Caco-2 (cell line): ENCODE data around the gene ARHGAP31. TPM values are rescaled to one million over a fixed set of nuclear protein-coding genes. Genes with fewer than 3 reads are reported as not detected.

ENCODE experiments used
- BruUV-seq: library from RNA; stranded (reverse); fragments of 400-500 nt; replicated peaks from 2 replicates; lab custom pipeline; 2021; lab: Mats Ljungman, UMichigan
- CTCF ChIA-PET: fragments of 300-600 bp; sonication (Branson Sonifier 250); formaldehyde crosslinking; loops from one replicate; lab custom pipeline; 2022; ENCODE audit warnings: antibody characterized with exemption; lab: Charles Lee
- POLR2A ChIA-PET: fragments of 300-600 bp; sonication (Branson Sonifier 250); formaldehyde crosslinking; loops from one replicate; lab custom pipeline; 2022; ENCODE audit warnings: antibody characterized with exemption; lab: Charles Lee
- DNase-seq, 2 experiments: peaks; one replicate each; pipeline versions ENCODE4 v3.0.0 to v3.0.0-alpha.2; 2020 to 2022
- H3K27me3 ChIP-seq: replicated peaks from 2 replicates; pipeline ENCODE4 v1.6.0; 2011; ENCODE audit warnings: low read length; ENCODE audit not compliant: control insufficient read depth, insufficient read depth
- H3K36me3 ChIP-seq: 2 replicates; pipeline ENCODE4 v1.5.1; 2011; ENCODE audit warnings: low read length; ENCODE audit not compliant: control insufficient read depth, insufficient read depth
- H3K4me1 ChIP-seq: fragments of 250-450 bp; sonication (Bioruptor Pico); 2 replicates; pipeline ENCODE4 v1.5.1; 2020; ENCODE audit warnings: mild to moderate bottlenecking
- H3K4me3 ChIP-seq: 2 replicates; pipeline ENCODE4 v1.5.1; 2011; ENCODE audit warnings: low read depth, mild to moderate bottlenecking, control low read depth, low read length
- H3K9me3 ChIP-seq: fragments of 250-450 bp; sonication (Bioruptor Pico); 2 replicates; pipeline ENCODE4 v1.5.1; 2020; ENCODE audit warnings: mild to moderate bottlenecking, moderate library complexity
- H3K27ac Mint-ChIP-seq: one replicate; pipeline ENCODE4 v1.8.0; 2022; ENCODE audit warnings: mixed read lengths; ENCODE audit not compliant: unreplicated experiment
- H3K27me3 Mint-ChIP-seq: one replicate; pipeline ENCODE4 v1.8.0; 2022; ENCODE audit warnings: mixed read lengths; ENCODE audit not compliant: insufficient read depth, unreplicated experiment
- H3K36me3 Mint-ChIP-seq: one replicate; pipeline ENCODE4 v1.8.0; 2022; ENCODE audit warnings: mild to moderate bottlenecking, mixed read lengths; ENCODE audit not compliant: insufficient read depth, unreplicated experiment
- H3K4me1 Mint-ChIP-seq: one replicate; pipeline ENCODE4 v1.8.0; 2022; ENCODE audit warnings: low read depth, mixed read lengths; ENCODE audit not compliant: unreplicated experiment
- H3K4me3 Mint-ChIP-seq: one replicate; pipeline ENCODE4 v1.8.0; 2022; ENCODE audit warnings: mild to moderate bottlenecking, moderate library complexity, mixed read lengths; ENCODE audit not compliant: unreplicated experiment
- H3K9me3 Mint-ChIP-seq: one replicate; pipeline ENCODE4 v1.8.0; 2022; ENCODE audit warnings: mixed read lengths; ENCODE audit not compliant: unreplicated experiment
- CTCF ChIP-seq, 2 experiments: fragments of 200-600 bp in 1 of 2; IDR thresholded peaks; 1 replicate in 1 of 2; 2 replicates in 1 of 2; pipeline versions ENCODE4 v1.5.1 to v1.8.0; 2011 to 2022; ENCODE audit warnings: antibody characterized with exemption in 1 of 2, control low read depth in 1 of 2, inconsistent platforms in 1 of 2, low read depth in 1 of 2, low read length in 1 of 2, mild to moderate bottlenecking in 1 of 2, moderate library complexity in 1 of 2; ENCODE audit not compliant: insufficient read depth in 1 of 2, severe bottlenecking in 1 of 2, unreplicated experiment in 1 of 2
- intact Hi-C: fragments of 100-400 bp; cut with micrococcal nuclease; formaldehyde crosslinking; loops from one replicate; pipeline ENCODE4 v1.10.0; 2022; ENCODE audit not compliant: unreplicated experiment
- total RNA-seq: library from RNA; stranded (reverse); gene quantifications from 2 replicates; pipeline ENCODE4 v1.2.3, GENCODE V29; 2022

Gene ARHGAP31
- total RNA-seq, 1 experiment from 2014 or later, result 0.25 TPM

- intact Hi-C loops, result no loop called here
Observed at GRCh38 chr3:119300991-119301391, 6.8 kb downstream of the ARHGAP31 start.

GRCh38 chr3:119301662-119302061, 7.5 kb downstream of the ARHGAP31 start:
- POLR2A ChIA-PET, result no interaction called here
- no peak for TF ChIP-seq CTCF (IDR thresholded peaks at IDR 0.05; ENCODE audit: insufficient read depth in 1 of 2, low read depth in 1 of 2, low read length in 1 of 2, severe bottlenecking in 1 of 2, unreplicated experiment in 1 of 2)
- H3K4me1 Mint-ChIP-seq, result peaks cover 9% of the 10 kb centered on the region
- H3K27ac Mint-ChIP-seq, result no peak overlapping the region
- no peak overlapping the region for H3K4me3 Mint-ChIP-seq
- H3K27me3 Mint-ChIP-seq, result no peaks in the 10 kb centered on the region
- Histone ChIP-seq H3K4me3 (no peak overlapping the region), H3K4me1 (peaks cover 8% of the 10 kb centered on the region), H3K27me3 (no peaks in the 10 kb centered on the region), H3K9me3 (no peaks in the 10 kb centered on the region), H3K36me3 (no peaks in the 10 kb centered on the region)
- intact Hi-C loops, result loop anchor here (1.0 kb wide), 1 partner anchor 7 kb away; the partner anchor contains the start of gene ARHGAP31
- BruUV-seq, result no TSS peak
- H3K36me3 Mint-ChIP-seq, result no peaks in the 10 kb centered on the region
- no peaks in the 10 kb centered on the region for H3K9me3 Mint-ChIP-seq
- no peak for DNase-seq
- CTCF ChIA-PET, result no interaction called here

More at GRCh38 chr3:119300991-119301391, 6.8 kb downstream of the ARHGAP31 start:
- peaks cover 8% of the 10 kb centered on the region for H3K4me1 ChIP-seq
- POLR2A ChIA-PET, result no interaction called here
- Mint-ChIP-seq H3K9me3 (no peaks in the 10 kb centered on the region), H3K36me3 (no peaks in the 10 kb centered on the region), H3K4me1 (peaks cover 9% of the 10 kb centered on the region), H3K27ac (no peak overlapping the region), H3K27me3 (no peaks in the 10 kb centered on the region), H3K4me3 (no peak overlapping the region)
- BruUV-seq, result no TSS peak
- no peak for TF ChIP-seq CTCF (IDR thresholded peaks at IDR 0.05; ENCODE audit: insufficient read depth in 1 of 2, low read depth in 1 of 2, low read length in 1 of 2, severe bottlenecking in 1 of 2, unreplicated experiment in 1 of 2)
- DNase-seq, result no peak
- no peaks in the 10 kb centered on the region for H3K9me3 ChIP-seq
- H3K27me3 ChIP-seq, result no peaks in the 10 kb centered on the region
- H3K4me3 ChIP-seq, result no peak overlapping the region
- no peaks in the 10 kb centered on the region for H3K36me3 ChIP-seq
- CTCF ChIA-PET, result no interaction called here

GRCh38 chr3:119302697-119303551, 8.7 kb downstream of the ARHGAP31 start:
- Histone ChIP-seq H3K27me3 (no peaks in the 10 kb centered on the region), H3K9me3 (no peaks in the 10 kb centered on the region), H3K4me3 (no peak overlapping the region), H3K36me3 (no peaks in the 10 kb centered on the region), H3K4me1 (peaks cover 8% of the 10 kb centered on the region)
- ChIA-PET POLR2A (no interaction called here), CTCF (no interaction called here)
- Mint-ChIP-seq H3K36me3 (no peaks in the 10 kb centered on the region), H3K9me3 (peaks cover under 1% of the 10 kb centered on the region), H3K27ac (no peak overlapping the region), H3K4me1 (peaks cover 9% of the 10 kb centered on the region), H3K27me3 (no peaks in the 10 kb centered on the region), H3K4me3 (no peak overlapping the region)
- TF ChIP-seq CTCF (IDR thresholded peaks at IDR 0.05; ENCODE audit: insufficient read depth in 1 of 2, low read depth in 1 of 2, low read length in 1 of 2, severe bottlenecking in 1 of 2, unreplicated experiment in 1 of 2), result no peak
- intact Hi-C loops, result loop anchor here (1.0 kb wide), 1 partner anchor 9 kb away; the partner anchor contains the start of gene ARHGAP31
- BruUV-seq, result no TSS peak
- DNase-seq, result no peak
